ENCODE results near the gene YIF1A. TPM values are rescaled to one million over a fixed set of nuclear protein-coding genes. Genes with fewer than 3 reads are reported as not detected.

YIF1A gene
- total RNA-seq, 8 experiments from 2014 or later = 58.0 to 172 (median 101) TPM

- in situ Hi-C loops (cut with MboI; ENCODE audit: low pct_unique_long_range_greater_than_20kb in 2 of 9, low sequenced_read_pairs in 9 of 9, unreplicated experiment in 9 of 9) = no loop called here
- no peak overlapping the region for H3K4me3 ChIP-seq
- 90 to 95% (median 94%) methylated on average over 4 to 28 of the region's 123 CpGs; no CpG with 5 or more reads in 6 of the 10 experiments for WGBS, 10 experiments
- no peak for ATAC-seq (replicated peaks in 6 of 8)
- H3K27ac ChIP-seq = no peak overlapping the region
- peaks cover 5 to 25% of the 10 kb centered on the region in 2 donors for H3K4me1 ChIP-seq (replicated peaks in 1 of 2)
Measured at GRCh38 chr11:66294626-66295620, 6.0 kb upstream of the YIF1A start.

GRCh38 chr11:66293777-66294625 is 5.1 kb upstream of the YIF1A start:
- in situ Hi-C loops (cut with MboI; ENCODE audit: low pct_unique_long_range_greater_than_20kb in 2 of 9, low sequenced_read_pairs in 9 of 9, unreplicated experiment in 9 of 9) = no loop called here
- 65 to 100% (median 80%) methylated on average over 2 to 15 of the region's 30 CpGs; no CpG with 5 or more reads in 5 of the 10 experiments for WGBS, 10 experiments
- no peak for ATAC-seq (replicated peaks in 6 of 8)
- Histone ChIP-seq H3K4me3 (no peak overlapping the region), H3K27ac (no peak overlapping the region), H3K4me1 (replicated peaks in 1 of 2) (peaks cover 7 to 28% of the 10 kb centered on the region in 2 donors)

- ATAC-seq (replicated peaks in 6 of 8) = no peak
- H3K27ac ChIP-seq = no peak overlapping the region
- in situ Hi-C loops (cut with MboI; ENCODE audit: low pct_unique_long_range_greater_than_20kb in 2 of 9, low sequenced_read_pairs in 9 of 9, unreplicated experiment in 9 of 9) = no loop called here
- peaks cover 7 to 28% of the 10 kb centered on the region in 2 donors for H3K4me1 ChIP-seq (replicated peaks in 1 of 2)
- H3K4me3 ChIP-seq = no peak overlapping the region
- WGBS, 10 experiments = 44 to 73% (median 67%) methylated on average over 1 to 2 of the region's 4 CpGs; no CpG with 5 or more reads in 7 of the 10 experiments
Measured at GRCh38 chr11:66293352-66293751, 4.4 kb upstream of the YIF1A start.

- peak overlapping the region; percentile 48 to 79 (median 57) for H3K4me3 ChIP-seq
- 0 to 90% (median 41%) methylated on average over 1 to 7 of the region's 17 CpGs; no CpG with 5 or more reads in 4 of the 10 experiments for WGBS, 10 experiments
- in situ Hi-C loops (cut with MboI; ENCODE audit: low pct_unique_long_range_greater_than_20kb in 2 of 9, low sequenced_read_pairs in 9 of 9, unreplicated experiment in 9 of 9) = no loop called here
- ATAC-seq (replicated peaks in 6 of 8) = no peak
- peaks cover 13 to 34% of the 10 kb centered on the region in 2 donors for H3K4me1 ChIP-seq (replicated peaks in 1 of 2)
- H3K27ac ChIP-seq = peak overlapping the region in 1 of 2 donors; percentile 82
Measured at GRCh38 chr11:66292543-66293332, 3.8 kb upstream of the YIF1A start.

- in situ Hi-C loops (cut with MboI; ENCODE audit: low pct_unique_long_range_greater_than_20kb in 2 of 9, low sequenced_read_pairs in 9 of 9, unreplicated experiment in 9 of 9) = no loop called here
- ATAC-seq (replicated peaks in 6 of 8) = peak in 2 of 8 experiments; percentile 2 to 4
- Histone ChIP-seq H3K4me1 (replicated peaks in 1 of 2) (peaks cover 21 to 41% of the 10 kb centered on the region in 2 donors), H3K27ac (peak within 1 kb of the TSS; percentile 30 to 82), H3K4me3 (peak within 1 kb of the TSS; percentile 48 to 79 (median 57))
- 20% methylated on average over 1 of the region's 95 CpGs; no CpG with 5 or more reads in 9 of the 10 experiments for WGBS, 10 experiments
Measured at GRCh38 chr11:66291706-66292542, 3.0 kb upstream of the YIF1A start, which contains the start of gene TMEM151A. TSS of gene TMEM151A (plus strand) at chr11:66291894. CDS start at chr11:66292014, 120 bp downstream.

- in situ Hi-C loops (cut with MboI; ENCODE audit: low pct_unique_long_range_greater_than_20kb in 2 of 9, low sequenced_read_pairs in 9 of 9, unreplicated experiment in 9 of 9) = no loop called here
- Histone ChIP-seq H3K4me1 (replicated peaks in 1 of 2) (peaks cover 22 to 41% of the 10 kb centered on the region in 2 donors), H3K4me3 (peak overlapping the region; percentile 48 to 79 (median 57)), H3K27ac (peak overlapping the region in 1 of 2 donors; percentile 82)
- no peak for ATAC-seq (replicated peaks in 6 of 8)
- WGBS, 10 experiments = 3% methylated on average over 5 of the region's 16 CpGs; no CpG with 5 or more reads in 9 of the 10 experiments
Measured at GRCh38 chr11:66291303-66291705, 2.4 kb upstream of the YIF1A start.

GRCh38 chr11:66290330-66290621 is 1.3 kb upstream of the YIF1A start:
- in situ Hi-C loops (cut with MboI; ENCODE audit: low pct_unique_long_range_greater_than_20kb in 2 of 9, low sequenced_read_pairs in 9 of 9, unreplicated experiment in 9 of 9) = no loop called here
- WGBS, 10 experiments = 20 to 100% (median 67%) methylated on average over 1 to 2 of the region's 2 CpGs; no CpG with 5 or more reads in 3 of the 10 experiments
- Histone ChIP-seq H3K27ac (peak overlapping the region; percentile 97 to 99), H3K4me1 (replicated peaks in 1 of 2) (peaks cover 22 to 41% of the 10 kb centered on the region in 2 donors), H3K4me3 (peak overlapping the region in 4 of 5 donors; percentile 52 to 65 (median 55))
- no peak for ATAC-seq (replicated peaks in 6 of 8)

- Histone ChIP-seq H3K27ac (peak overlapping the region; percentile 97 to 99), H3K4me1 (replicated peaks in 1 of 2) (peaks cover 22 to 41% of the 10 kb centered on the region in 2 donors), H3K4me3 (peak overlapping the region; percentile 52 to 65 (median 54))
- WGBS, 10 experiments = 0 to 60% (median 8%) methylated on average over 2 to 8 of the region's 36 CpGs; no CpG with 5 or more reads in 3 of the 10 experiments
- in situ Hi-C loops (cut with MboI; ENCODE audit: low pct_unique_long_range_greater_than_20kb in 2 of 9, low sequenced_read_pairs in 9 of 9, unreplicated experiment in 9 of 9) = no loop called here
- peak; percentile 20 to 67 (median 42) for ATAC-seq (replicated peaks in 6 of 8)
Measured at GRCh38 chr11:66289548-66290329, 796 bp upstream of the YIF1A start.

- ATAC-seq (replicated peaks in 6 of 8) = no peak
- H3K27ac ChIP-seq = peak overlapping the region; percentile 94 to 98
- WGBS, 10 experiments = 6 to 90% (median 40%) methylated on average over 1 to 14 of the region's 20 CpGs; no CpG with 5 or more reads in 4 of the 10 experiments
- in situ Hi-C loops (cut with MboI; ENCODE audit: low pct_unique_long_range_greater_than_20kb in 2 of 9, low sequenced_read_pairs in 9 of 9, unreplicated experiment in 9 of 9) = no loop called here
- peaks cover 24 to 46% of the 10 kb centered on the region in 2 donors for H3K4me1 ChIP-seq (replicated peaks in 1 of 2)
- H3K4me3 ChIP-seq = peak overlapping the region; percentile 47 to 55 (median 51)
Measured at GRCh38 chr11:66287889-66288670, 863 bp downstream of the YIF1A start.

GRCh38 chr11:66287211-66287888 is 1.6 kb downstream of the YIF1A start:
- H3K27ac ChIP-seq = peak overlapping the region; percentile 94 to 98
- 0 to 92% (median 73%) methylated on average over 1 to 3 of the region's 10 CpGs; no CpG with 5 or more reads in 6 of the 10 experiments for WGBS, 10 experiments
- in situ Hi-C loops (cut with MboI; ENCODE audit: low pct_unique_long_range_greater_than_20kb in 2 of 9, low sequenced_read_pairs in 9 of 9, unreplicated experiment in 9 of 9) = no loop called here
- H3K4me3 ChIP-seq = peak overlapping the region in 3 of 5 donors; percentile 47 to 52 (median 51)
- no peak for ATAC-seq (replicated peaks in 6 of 8)
- peaks cover 30 to 46% of the 10 kb centered on the region in 2 donors for H3K4me1 ChIP-seq (replicated peaks in 1 of 2)

All from motor neuron (in vitro differentiated cells).